GM18502 (cell line): ENCODE results near the gene PCDHA6.
"Not testable (repeated sequence)": the region's sequence is repeated elsewhere in the genome, so short reads cannot be mapped to it uniquely, and the experiment has no call there.

ENCODE experiments used
- ATAC-seq: cut with Tn5 transposase; IDR thresholded peaks from one replicate; pipeline ENCODE4 v1.9.1; 2021; ENCODE audit warnings: mild to moderate bottlenecking; ENCODE audit not compliant: unreplicated experiment, poor library complexity

Gene PCDHA6, protein sequence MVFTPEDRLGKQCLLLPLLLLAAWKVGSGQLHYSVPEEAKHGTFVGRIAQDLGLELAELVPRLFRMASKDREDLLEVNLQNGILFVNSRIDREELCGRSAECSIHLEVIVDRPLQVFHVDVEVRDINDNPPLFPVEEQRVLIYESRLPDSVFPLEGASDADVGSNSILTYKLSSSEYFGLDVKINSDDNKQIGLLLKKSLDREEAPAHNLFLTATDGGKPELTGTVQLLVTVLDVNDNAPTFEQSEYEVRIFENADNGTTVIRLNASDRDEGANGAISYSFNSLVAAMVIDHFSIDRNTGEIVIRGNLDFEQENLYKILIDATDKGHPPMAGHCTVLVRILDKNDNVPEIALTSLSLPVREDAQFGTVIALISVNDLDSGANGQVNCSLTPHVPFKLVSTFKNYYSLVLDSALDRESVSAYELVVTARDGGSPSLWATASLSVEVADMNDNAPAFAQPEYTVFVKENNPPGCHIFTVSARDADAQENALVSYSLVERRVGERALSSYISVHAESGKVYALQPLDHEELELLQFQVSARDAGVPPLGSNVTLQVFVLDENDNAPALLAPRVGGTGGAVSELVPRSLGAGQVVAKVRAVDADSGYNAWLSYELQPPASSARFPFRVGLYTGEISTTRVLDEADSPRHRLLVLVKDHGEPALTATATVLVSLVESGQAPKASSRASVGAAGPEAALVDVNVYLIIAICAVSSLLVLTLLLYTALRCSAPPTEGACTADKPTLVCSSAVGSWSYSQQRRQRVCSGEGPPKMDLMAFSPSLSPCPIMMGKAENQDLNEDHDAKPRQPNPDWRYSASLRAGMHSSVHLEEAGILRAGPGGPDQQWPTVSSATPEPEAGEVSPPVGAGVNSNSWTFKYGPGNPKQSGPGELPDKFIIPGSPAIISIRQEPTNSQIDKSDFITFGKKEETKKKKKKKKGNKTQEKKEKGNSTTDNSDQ

DNA sequence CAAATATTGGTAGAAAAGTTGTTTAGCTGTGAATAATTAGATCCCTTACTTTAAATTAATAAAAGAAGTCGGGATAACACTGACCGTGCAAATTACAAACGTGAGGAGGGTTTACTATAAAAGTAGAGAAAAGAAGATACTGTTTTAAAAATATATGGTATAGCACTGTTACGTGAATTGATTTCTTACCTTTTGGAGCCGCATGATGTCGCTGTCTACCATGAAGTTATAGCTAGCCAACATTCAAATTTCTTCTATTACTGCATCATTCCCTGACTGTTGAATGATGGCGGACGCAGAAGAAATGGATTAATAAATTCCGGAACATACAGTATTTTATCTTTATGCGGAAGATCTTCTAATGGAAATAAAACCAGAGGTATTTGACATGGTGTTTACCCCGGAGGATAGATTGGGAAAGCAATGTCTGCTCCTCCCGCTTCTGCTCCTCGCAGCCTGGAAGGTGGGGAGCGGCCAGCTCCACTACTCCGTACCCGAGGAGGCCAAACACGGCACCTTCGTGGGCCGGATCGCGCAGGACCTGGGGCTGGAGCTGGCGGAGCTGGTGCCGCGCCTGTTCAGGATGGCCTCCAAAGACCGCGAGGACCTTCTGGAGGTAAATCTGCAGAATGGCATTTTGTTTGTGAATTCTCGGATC is at the start of gene PCDHA6:
Gene PCDHA6 (plus strand): TSS at position 257 of the 658 bp plus-strand sequence. CDS start 132 bp downstream, at position 389.
- no peak for ATAC-seq

DNA sequence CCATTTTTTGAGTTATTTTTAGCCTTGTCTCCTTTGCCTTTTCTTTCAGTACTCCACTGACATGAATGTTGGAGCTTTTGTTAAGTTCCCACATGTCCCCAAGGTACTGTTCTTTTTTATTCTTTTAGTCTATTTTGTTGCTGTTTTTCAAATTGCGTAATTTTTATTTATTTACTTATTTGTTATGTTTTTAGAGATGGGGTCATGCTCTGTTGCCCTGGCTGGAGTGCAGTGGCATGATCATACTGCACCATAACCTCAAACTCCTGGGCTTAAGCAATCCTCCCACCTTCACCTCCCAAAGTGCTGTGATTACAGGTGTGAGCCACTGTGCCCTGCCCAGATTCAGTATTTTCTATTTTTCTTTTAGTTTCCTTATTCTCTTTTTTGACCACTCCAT is 47.2 kb upstream of the PCDHA6 start:
- ATAC-seq: no peak

DNA sequence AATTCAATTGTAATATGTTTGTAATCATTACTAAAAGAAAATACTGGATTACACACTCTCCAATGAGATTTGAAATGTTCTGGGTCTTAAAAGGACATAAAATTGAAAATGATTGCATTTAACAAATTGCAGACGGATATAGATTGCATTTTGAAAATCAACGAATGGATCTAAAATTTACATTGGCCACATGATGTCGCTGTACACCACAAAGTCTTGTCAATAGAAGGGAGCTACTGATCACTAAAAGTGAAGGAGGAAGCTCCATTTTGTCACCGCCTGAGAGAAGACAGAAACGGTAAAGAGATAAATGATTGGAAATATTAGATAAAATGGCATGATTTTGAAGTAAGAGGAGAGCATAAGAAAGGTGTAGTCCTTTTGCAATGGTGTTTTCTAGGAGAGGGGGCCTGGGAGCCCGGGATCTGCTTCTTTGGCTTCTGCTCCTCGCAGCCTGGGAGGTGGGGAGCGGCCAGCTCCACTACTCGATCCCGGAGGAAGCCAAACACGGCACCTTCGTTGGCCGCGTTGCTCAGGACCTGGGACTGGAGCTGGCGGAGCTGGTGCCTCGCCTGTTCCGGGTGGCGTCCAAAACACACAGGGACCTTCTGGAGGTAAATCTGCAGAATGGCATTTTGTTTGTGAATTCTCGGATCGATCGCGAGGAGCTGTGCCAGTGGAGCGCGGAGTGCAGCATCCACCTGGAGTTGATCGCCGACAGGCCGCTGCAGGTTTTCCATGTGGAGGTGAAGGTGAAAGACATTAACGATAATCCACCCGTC is 41.7 kb upstream of the PCDHA6 start, which contains the start of gene PCDHA1:
Gene PCDHA1 (plus strand): TSS at position 236 of the 782 bp plus-strand sequence.
- no peak for ATAC-seq

DNA sequence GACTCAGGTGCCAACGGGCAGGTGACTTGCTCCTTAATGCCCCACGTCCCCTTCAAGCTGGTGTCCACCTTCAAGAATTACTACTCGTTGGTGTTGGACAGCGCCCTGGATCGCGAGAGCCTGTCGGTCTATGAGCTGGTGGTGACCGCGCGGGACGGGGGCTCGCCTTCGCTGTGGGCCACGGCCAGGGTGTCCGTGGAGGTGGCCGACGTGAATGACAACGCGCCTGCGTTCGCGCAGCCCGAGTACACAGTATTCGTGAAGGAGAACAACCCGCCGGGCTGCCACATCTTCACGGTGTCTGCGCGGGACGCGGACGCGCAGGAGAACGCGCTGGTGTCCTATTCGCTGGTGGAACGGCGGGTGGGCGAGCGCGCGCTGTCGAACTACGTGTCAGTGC is 40.3 kb upstream of the PCDHA6 start:
- ATAC-seq: not testable (repeated sequence)

DNA sequence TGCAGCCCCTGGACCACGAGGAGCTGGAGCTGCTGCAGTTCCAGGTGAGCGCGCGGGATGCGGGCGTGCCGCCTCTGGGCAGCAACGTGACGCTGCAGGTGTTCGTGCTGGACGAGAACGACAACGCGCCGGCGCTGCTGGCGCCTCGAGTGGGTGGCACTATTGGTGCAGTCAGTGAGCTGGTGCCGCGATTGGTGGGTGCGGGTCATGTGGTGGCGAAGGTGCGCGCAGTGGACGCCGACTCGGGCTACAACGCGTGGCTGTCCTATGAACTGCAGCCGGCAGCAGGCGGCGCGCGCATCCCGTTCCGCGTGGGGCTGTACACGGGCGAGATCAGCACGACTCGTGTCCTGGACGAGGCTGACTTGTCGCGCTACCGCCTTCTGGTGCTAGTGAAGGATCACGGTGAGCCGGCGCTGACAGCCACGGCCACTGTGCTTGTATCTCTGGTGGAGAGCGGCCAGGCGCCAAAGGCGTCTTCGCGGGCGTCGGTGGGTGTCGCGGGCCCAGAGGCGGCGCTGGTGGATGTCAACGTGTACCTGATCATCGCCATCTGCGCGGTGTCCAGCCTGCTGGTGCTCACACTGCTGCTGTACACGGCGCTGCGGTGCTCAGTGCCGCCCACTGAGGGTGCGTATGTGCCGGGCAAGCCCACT is 39.8 kb upstream of the PCDHA6 start:
- ATAC-seq: not testable (repeated sequence)

DNA sequence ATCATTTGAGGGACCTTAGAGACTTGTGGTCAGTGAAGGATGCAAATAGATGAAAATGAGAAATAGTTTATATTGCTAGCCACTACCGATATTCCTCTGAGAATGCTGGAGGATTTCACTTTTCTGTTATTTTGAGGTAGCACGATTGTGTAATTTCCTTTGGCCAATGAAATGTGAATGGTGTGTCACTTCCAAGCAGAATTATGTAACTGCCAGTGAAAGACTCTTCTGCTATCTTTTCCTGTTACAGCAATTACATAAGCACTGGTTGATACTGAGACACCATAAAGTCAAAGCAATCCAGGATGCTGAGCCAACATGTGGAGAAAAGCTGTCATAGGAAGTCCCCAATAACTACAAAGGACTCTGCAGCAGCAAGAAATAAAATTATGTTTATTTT is 36.7 kb upstream of the PCDHA6 start:
- no peak for ATAC-seq

DNA sequence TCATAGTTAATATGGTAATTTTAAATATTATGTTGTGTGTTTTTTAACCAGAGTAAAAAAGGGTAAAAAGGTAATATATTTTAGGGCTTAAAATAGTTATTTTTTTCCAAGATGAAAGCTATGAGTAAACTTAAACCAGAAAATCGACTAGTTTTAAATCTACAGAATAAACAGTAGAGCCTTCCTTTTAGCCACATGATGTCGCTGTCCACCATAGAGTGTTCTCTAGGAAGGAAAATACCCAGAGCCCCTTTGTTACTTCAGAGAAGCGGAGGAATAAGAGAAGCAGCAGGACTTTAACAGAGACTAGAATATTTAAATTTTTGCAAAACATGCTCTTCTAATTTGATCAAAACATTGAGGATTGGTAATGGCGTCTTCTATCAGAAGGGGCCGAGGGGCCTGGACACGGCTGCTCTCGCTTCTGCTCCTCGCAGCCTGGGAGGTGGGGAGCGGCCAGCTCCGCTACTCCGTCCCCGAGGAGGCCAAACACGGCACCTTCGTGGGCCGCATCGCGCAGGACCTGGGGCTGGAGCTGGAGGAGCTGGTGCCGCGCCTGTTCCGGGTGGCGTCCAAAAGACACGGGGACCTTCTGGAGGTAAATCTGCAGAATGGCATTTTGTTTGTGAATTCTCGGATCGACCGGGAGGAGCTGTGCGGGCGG is 33.0 kb upstream of the PCDHA6 start, which contains the start of gene PCDHA2:
Gene PCDHA2 (plus strand): TSS at position 258 of the 664 bp plus-strand sequence.
- no peak for ATAC-seq

DNA sequence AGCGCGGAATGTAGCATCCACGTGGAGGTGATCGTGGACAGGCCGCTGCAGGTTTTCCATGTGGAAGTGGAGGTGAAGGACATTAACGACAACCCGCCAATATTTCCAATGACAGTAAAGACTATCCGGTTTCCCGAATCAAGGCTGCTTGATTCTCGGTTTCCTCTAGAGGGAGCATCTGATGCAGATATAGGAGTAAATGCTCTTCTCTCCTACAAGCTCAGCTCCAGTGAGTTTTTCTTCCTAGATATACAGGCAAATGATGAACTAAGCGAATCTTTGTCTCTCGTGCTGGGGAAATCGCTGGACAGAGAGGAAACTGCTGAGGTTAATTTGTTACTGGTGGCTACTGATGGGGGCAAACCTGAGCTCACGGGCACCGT is 32.5 kb upstream of the PCDHA6 start:
- ATAC-seq: no peak

DNA sequence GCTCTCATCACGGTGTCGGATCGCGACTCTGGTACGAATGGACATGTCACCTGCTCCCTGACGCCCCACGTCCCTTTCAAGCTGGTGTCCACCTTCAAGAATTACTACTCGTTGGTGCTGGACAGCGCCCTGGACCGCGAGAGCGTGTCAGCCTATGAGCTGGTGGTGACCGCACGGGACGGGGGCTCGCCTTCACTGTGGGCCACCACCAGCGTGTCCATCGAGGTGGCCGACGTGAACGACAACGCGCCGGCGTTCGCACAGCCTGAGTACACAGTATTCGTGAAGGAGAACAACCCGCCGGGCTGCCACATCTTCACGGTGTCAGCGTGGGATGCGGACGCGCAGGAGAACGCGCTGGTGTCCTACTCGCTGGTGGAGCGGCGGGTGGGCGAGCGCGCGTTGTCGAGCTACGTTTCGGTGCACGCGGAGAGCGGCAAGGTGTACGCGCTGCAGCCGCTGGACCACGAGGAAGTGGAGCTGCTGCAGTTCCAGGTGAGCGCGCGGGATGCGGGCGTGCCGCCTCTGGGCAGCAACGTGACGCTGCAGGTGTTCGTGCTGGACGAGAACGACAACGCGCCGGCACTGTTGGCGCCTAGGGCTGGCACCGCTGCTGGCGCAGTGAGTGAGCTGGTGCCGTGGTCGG is 31.6 kb upstream of the PCDHA6 start:
- not testable (repeated sequence) for ATAC-seq

DNA sequence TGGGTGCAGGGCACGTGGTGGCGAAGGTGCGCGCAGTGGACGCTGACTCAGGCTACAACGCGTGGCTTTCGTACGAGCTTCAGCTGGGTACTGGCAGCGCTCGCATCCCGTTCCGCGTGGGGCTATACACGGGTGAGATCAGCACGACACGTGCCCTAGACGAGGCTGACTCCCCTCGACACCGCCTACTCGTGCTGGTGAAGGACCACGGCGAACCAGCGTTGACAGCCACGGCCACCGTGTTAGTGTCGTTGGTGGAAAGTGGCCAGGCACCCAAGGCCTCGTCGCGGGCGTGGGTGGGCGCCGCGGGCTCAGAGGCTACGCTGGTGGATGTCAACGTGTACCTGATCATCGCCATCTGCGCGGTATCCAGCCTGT is 31.1 kb upstream of the PCDHA6 start:
- ATAC-seq: no peak

DNA sequence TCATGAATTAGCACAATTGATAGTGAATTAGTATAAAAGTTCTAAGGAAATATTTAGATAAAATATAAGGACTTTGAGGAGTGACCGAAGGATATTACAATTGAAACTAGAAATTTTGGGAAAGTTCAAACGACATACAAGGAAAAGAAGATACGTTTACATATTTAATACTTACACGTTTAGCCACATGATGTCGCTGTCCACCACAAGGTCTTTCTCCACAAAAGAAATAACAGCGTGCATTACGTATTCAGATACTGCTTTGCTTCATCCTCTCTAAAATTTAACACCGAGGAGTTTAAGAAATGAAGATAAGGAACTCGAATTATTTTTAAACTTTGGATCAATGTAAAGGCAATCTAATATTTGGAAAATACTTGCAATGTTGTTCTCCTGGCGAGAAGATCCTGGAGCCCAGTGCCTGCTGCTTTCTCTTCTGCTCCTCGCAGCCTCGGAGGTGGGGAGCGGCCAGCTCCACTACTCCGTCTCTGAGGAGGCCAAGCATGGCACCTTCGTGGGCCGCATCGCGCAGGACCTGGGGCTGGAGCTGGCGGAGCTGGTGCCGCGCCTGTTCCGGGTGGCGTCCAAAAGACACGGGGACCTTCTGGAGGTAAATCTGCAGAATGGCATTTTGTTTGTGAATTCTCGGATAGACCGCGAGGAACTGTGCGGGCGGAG is 26.8 kb upstream of the PCDHA6 start, which contains the start of gene PCDHA3:
Gene PCDHA3 (plus strand): TSS at position 242 of the 678 bp plus-strand sequence.
- no peak for ATAC-seq

DNA sequence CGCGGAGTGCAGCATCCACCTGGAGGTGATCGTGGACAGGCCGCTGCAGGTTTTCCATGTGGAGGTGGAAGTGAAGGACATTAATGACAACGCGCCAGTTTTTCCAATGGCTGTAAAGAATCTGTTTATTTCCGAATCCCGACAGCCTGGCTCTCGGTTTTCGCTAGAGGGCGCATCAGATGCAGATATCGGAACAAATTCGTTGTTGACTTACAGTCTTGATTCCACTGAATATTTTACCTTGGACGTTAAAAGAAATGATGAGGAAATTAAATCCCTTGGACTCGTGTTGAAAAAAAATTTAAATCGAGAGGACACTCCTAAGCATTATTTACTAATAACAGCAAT is 26.3 kb upstream of the PCDHA6 start:
- ATAC-seq: no peak

DNA sequence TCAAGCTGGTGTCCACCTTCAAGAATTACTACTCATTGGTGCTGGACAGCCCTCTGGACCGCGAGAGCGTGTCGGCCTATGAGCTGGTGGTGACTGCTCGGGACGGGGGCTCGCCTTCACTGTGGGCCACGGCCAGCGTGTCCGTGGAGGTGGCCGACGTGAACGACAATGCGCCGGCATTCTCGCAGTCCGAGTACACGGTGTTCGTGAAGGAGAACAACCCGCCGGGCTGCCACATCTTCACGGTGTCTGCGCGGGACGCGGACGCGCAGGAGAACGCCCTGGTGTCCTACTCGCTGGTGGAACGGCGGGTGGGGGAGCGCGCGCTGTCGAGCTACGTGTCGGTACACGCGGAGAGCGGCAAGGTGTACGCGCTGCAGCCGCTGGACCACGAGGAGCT is 25.4 kb upstream of the PCDHA6 start:
- not testable (repeated sequence) for ATAC-seq

DNA sequence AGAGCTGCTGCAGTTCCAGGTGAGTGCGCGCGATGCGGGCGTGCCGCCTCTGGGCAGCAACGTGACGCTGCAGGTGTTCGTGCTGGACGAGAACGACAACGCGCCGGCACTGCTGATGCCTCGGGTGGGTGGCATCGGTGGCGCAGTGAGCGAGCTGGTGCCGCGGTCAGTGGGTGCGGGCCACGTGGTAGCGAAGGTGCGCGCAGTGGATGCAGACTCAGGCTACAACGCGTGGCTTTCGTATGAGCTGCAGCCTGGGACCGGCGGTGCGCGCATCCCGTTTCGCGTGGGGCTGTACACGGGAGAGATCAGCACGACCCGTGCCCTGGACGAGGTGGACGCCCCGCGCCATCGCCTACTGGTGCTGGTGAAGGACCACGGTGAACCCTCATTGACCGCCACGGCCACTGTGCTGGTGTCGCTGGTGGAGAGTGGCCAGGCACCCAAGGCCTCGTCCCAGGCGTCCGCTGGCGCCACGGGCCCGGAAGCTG is 24.9 kb upstream of the PCDHA6 start:
- no peak for ATAC-seq

DNA sequence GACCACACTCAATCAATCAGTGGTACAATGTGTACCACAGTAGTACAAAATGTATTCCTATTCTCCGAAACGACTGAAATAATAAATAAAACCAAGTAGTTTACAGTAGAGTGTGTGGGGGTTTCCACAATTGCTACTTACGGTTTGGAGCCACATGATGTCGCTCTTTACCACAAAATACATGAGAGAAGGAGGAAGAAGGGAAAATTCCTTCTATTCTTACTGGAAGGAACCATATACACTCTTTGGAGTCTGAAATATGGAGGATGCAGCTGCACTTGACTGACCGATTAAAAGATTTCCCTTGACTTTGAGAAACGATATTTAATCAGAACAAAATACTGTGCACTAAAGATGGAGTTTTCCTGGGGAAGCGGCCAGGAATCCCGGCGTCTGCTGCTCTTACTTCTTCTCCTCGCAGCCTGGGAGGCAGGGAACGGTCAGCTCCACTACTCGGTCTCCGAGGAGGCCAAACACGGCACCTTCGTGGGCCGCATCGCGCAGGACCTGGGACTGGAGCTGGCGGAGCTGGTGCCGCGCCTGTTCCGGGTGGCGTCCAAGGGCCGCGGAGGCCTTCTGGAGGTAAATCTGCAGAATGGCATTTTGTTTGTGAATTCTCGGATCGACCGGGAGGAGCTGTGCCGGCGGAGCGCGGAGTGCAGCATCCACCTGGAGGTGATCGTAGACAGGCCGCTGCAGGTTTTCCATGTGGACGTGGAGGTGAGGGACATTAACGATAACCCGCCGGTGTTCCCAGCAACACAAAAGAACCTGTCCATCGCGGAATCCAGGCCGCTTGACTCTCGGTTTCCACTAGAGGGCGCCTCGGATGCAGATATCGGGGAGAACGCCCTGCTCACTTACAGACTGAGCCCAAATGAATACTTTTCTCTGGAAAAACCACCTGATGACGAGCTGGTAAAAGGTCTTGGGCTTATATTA is 20.7 kb upstream of the PCDHA6 start, which contains the start of gene PCDHA4:
Gene PCDHA4 (plus strand): TSS at position 235 of the 942 bp plus-strand sequence.
- ATAC-seq: no peak

DNA sequence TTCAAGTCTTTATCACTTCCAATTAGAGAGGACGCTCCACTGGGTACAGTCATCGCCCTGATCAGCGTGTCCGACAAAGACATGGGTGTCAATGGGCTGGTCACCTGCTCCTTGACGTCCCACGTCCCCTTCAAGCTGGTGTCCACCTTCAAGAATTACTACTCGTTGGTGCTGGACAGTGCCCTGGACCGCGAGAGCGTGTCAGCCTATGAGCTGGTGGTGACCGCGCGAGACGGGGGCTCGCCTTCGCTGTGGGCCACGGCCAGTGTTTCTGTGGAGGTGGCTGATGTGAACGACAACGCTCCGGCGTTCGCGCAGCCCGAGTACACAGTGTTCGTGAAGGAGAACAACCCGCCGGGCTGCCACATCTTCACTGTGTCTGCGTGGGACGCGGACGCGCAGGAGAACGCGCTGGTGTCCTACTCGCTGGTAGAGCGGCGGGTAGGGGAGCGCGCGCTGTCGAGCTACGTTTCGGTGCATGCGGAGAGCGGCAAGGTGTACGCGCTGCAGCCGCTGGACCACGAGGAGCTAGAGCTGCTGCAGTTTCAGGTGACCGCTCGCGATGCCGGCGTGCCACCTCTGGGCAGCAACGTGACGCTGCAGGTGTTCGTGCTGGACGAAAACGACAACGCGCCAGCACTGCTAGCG is 19.4 kb upstream of the PCDHA6 start:
- not testable (repeated sequence) for ATAC-seq
